K562 (cell line): ENCODE measurements around the gene TEX54. TPM values are rescaled to one million over a fixed set of nuclear protein-coding genes. Genes with fewer than 3 reads are reported as not detected.
A peak's percentile ranks its signal among the peaks of the same experiment; 100 is the strongest.

Experiments
- FOSL1 ChIP-seq: fragments of 200-800 bp; sonication (Bioruptor generic); conservative IDR thresholded peaks from 2 replicates; pipeline ENCODE4 v1.6.1; 2016; ENCODE audit warnings: missing genetic modification characterization, missing compliant biosample characterization
- MCM3 ChIP-seq: fragments of 450-650 bp; IDR thresholded peaks from 2 replicates; pipeline ENCODE4 v1.6.1; 2016
- RCOR1 ChIP-seq, 2 experiments: IDR thresholded peaks; 2 replicates each; pipeline ENCODE4 v1.6.1; 2012; ENCODE audit warnings: low read depth in 2 of 2, low read length in 2 of 2, borderline replicate concordance in 1 of 2, improper control_type of control experiment in 1 of 2
- RHOXF2B ChIP-seq: fragments of 250-450 bp; sonication (Bioruptor Pico); conservative IDR thresholded peaks from 2 replicates; pipeline ENCODE4 v1.5.1; 2021
- RNF219 ChIP-seq: fragments of 250-450 bp; sonication (Bioruptor Pico); IDR thresholded peaks from 2 replicates; pipeline ENCODE4 v1.5.0; 2022; ENCODE audit warnings: mild to moderate bottlenecking
- SIN3B ChIP-seq: fragments of 450-650 bp; IDR thresholded peaks from 2 replicates; pipeline ENCODE4 v1.6.1; 2017; ENCODE audit warnings: low read depth, mild to moderate bottlenecking, moderate library complexity
- SMAD2 ChIP-seq: fragments of 150-350 bp; IDR thresholded peaks from 2 replicates; pipeline ENCODE4 v1.6.1; 2014; ENCODE audit warnings: low read depth, mild to moderate bottlenecking, low read length
- ZBTB2 ChIP-seq: fragments of 450-650 bp; IDR thresholded peaks from 2 replicates; pipeline ENCODE4 v1.6.1; 2016; ENCODE audit warnings: antibody characterized with exemption
- ZBTB40 ChIP-seq, 2 experiments: fragments of 450-650 bp in 1 of 2; sonication (generic) in 1 of 2; formaldehyde crosslinking in 1 of 2; IDR thresholded peaks; 2 replicates each; pipeline versions ENCODE4 v1.7.1 to v1.9.0; 2016 to 2022; ENCODE audit warnings: inconsistent platforms in 1 of 2, mild to moderate bottlenecking in 1 of 2, missing genetic modification reagents in 1 of 2
- ZBTB49 ChIP-seq: sonication (generic); formaldehyde crosslinking; IDR thresholded peaks from 2 replicates; pipeline ENCODE4 v1.8.0; 2022; ENCODE audit warnings: missing genetic modification reagents, mild to moderate bottlenecking, borderline replicate concordance
- ZNF583 ChIP-seq: fragments of 250-450 bp; sonication (Bioruptor Pico); IDR thresholded peaks from 2 replicates; pipeline ENCODE4 v1.4.0; 2020
- polyA plus RNA-seq, 8 experiments: library from polyadenylated mRNA; depleted of rRNA in 4 of 8; stranded (reverse) in 5 of 8; unstranded in 3 of 8; fragments of >200 nt; fragmentation: Nextera tagmentation in 2 of 8; fragmentation: Illumina TruSeq in 1 of 8; extraction: Ambion mirVana in 2 of 8; extraction: Trizol in 1 of 8; gene quantifications; 2 replicates each; pipeline versions ENCODE4 v1.2.1 to v1.2.3, GENCODE V29; 2011 to 2014; ENCODE audit warnings: inconsistent platforms in 1 of 8, missing spikeins in 1 of 8
- total RNA-seq, 7 experiments: library from RNA; depleted of rRNA in 6 of 7; stranded (reverse); fragments of >200 nt in 6 of 7; fragmentation: Illumina TruSeq in 2 of 7; extraction: Trizol in 2 of 7; gene quantifications; 2 replicates each; pipeline versions ENCODE4 v1.2.1 to v1.2.3, GENCODE V29; 2011 to 2021; ENCODE audit warnings: low replicate concordance in 1 of 7

The TEX54 gene
- total and polyA plus RNA-seq, 9 of the 15 experiments (the other 6 are each of a cell fraction or from before 2014, with no cell fraction given) = not detected

- TF ChIP-seq ZBTB49 (peak; percentile 95; the same call in 1 of the 2 replicates), SIN3B (no peak; the same call in 1 of the 2 replicates), FOSL1 (tag) (no peak), ZNF583 (CRISPR knock-in tag) (no peak), MCM3 (no peak), ZBTB2 (peak; percentile 94), RNF219 (CRISPR knock-in tag) (no peak), RCOR1 (IDR thresholded peaks at IDR 0.05; ENCODE audit: borderline replicate concordance in 1 of 2, low read depth in 2 of 2, low read length in 2 of 2) (0 out of 4 replicates have a peak, but pooled peaks of 1 of the 2 experiments have one; percentile 14), SMAD2 (no peak), ZBTB40 (IDR thresholded peaks at IDR 0.05) (0 out of 2 replicates have a peak, but pooled peaks have one; percentile 29), ZBTB40 (CRISPR knock-in tag; IDR thresholded peaks at IDR 0.05) (no peak; the same call in none of the 2 replicates), RHOXF2B (CRISPR knock-in tag) (peak; percentile 85; the same call in 1 of the 2 replicates)
These were observed 23.1 kb upstream of the TEX54 start (continued) for GRCh38 chr11:62855571-62856332.
